Neutrophil (primary cell): ENCODE results near the gene PSMA4.

Experiments
- H3K27ac ChIP-seq: fragments of 200-600 bp; sonication (generic); 2 replicates; pipeline ENCODE4 v1.5.1; 2016; ENCODE audit warnings: mild to moderate bottlenecking, moderate library complexity
- H3K27me3 ChIP-seq: fragments of 200-600 bp; sonication (generic); 2 replicates; pipeline ENCODE4 v1.6.0; 2016; ENCODE audit warnings: mild to moderate bottlenecking
- H3K36me3 ChIP-seq: fragments of 200-600 bp; sonication (generic); 2 replicates; pipeline ENCODE4 v1.5.1; 2017
- H3K4me1 ChIP-seq, 2 experiments: fragments of 200-600 bp in 1 of 2; sonication (generic) in 1 of 2; 1 replicate in 1 of 2; 2 replicates in 1 of 2; pipeline versions ENCODE4 v1.5.1 to v1.6.1; 2013 to 2016; ENCODE audit warnings: low read depth in 1 of 2, low read length in 1 of 2, mild to moderate bottlenecking in 1 of 2, moderate library complexity in 1 of 2; ENCODE audit not compliant: control insufficient read depth in 1 of 2, insufficient read depth in 1 of 2
- H3K4me3 ChIP-seq, 2 experiments: fragments of 200-600 bp in 1 of 2; sonication (generic) in 1 of 2; 1 replicate in 1 of 2; 2 replicates in 1 of 2; pipeline ENCODE4 v1.5.1; 2013 to 2016; ENCODE audit warnings: low read depth in 1 of 2, low read length in 1 of 2, mild to moderate bottlenecking in 1 of 2, moderate library complexity in 1 of 2
- H3K9me3 ChIP-seq: fragments of 200-600 bp; sonication (generic); 2 replicates; pipeline ENCODE4 v1.5.1; 2016
- TF ChIP-seq, protein P1 (sequence below): fragments of 200-600 bp; sonication (generic); IDR thresholded peaks from 2 replicates; pipeline ENCODE4 v1.5.1; 2016; ENCODE audit warnings: antibody characterized with exemption

Gene PSMA4

GRCh38 chr15:78573416-78573815, 33.2 kb downstream of the PSMA4 start:
- TF ChIP-seq, protein P1, sequence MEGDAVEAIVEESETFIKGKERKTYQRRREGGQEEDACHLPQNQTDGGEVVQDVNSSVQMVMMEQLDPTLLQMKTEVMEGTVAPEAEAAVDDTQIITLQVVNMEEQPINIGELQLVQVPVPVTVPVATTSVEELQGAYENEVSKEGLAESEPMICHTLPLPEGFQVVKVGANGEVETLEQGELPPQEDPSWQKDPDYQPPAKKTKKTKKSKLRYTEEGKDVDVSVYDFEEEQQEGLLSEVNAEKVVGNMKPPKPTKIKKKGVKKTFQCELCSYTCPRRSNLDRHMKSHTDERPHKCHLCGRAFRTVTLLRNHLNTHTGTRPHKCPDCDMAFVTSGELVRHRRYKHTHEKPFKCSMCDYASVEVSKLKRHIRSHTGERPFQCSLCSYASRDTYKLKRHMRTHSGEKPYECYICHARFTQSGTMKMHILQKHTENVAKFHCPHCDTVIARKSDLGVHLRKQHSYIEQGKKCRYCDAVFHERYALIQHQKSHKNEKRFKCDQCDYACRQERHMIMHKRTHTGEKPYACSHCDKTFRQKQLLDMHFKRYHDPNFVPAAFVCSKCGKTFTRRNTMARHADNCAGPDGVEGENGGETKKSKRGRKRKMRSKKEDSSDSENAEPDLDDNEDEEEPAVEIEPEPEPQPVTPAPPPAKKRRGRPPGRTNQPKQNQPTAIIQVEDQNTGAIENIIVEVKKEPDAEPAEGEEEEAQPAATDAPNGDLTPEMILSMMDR, result no peak
- H3K4me3 ChIP-seq, result no peak overlapping the region
- peaks cover 23% of the 10 kb centered on the region for H3K27me3 ChIP-seq
- no peak overlapping the region for H3K27ac ChIP-seq
- H3K4me1 ChIP-seq, result no peaks in the 10 kb centered on the region
- no peaks in the 10 kb centered on the region for H3K36me3 ChIP-seq
- H3K9me3 ChIP-seq, result no peaks in the 10 kb centered on the region

DNA sequence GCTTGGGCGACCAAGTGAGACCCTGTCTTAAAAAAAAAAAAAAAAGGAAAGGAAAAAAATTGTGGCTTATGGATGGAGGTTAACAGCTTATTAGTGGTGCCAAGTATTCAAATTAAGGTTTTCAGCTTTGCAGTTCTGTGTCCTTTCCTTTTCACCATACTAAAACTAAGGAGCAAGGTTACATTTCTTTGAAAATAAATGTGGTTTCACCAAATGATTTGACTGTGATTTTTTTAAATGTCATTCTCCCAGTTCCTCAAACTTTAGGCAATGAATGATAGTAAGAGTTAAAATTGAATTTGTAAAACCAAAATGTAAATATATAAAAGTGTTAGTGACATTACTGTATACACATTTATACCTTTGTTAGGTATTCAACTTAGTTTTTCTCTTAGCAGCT, 34.7 kb downstream of the PSMA4 start:
- peaks cover 15% of the 10 kb centered on the region for H3K27me3 ChIP-seq
- H3K4me1 ChIP-seq, result no peaks in the 10 kb centered on the region
- H3K27ac ChIP-seq, result no peak overlapping the region
- TF ChIP-seq, protein P1, result no peak
- no peaks in the 10 kb centered on the region for H3K36me3 ChIP-seq
- no peak overlapping the region for H3K4me3 ChIP-seq
- no peaks in the 10 kb centered on the region for H3K9me3 ChIP-seq

- no peaks in the 10 kb centered on the region for H3K4me1 ChIP-seq
- no peak overlapping the region for H3K4me3 ChIP-seq
- H3K27ac ChIP-seq, result no peak overlapping the region
- H3K27me3 ChIP-seq, result no peaks in the 10 kb centered on the region
- no peaks in the 10 kb centered on the region for H3K9me3 ChIP-seq
- TF ChIP-seq, protein P1, result no peak
- no peaks in the 10 kb centered on the region for H3K36me3 ChIP-seq
Observed at GRCh38 chr15:78597583-78597982, 57.3 kb downstream of the PSMA4 start.

DNA sequence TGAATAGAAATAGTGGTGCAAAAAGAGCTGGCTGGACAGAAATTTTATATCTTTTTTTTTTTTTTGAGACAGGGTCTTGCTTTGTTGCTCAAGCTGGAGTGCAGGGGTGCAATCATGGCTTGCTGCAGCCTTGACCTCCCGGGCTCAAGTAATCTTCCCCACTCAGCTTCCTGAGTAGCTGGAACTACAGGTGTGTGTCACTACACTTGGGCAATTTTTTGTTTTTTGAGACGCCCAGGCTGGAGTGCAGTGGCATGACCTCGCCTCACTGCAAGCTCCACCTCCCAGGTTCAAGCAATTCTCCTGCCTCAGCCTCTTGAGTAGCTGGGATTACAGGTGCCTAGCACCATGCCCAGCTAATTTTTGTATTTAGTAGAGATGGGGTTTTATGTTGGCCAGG, 58.1 kb downstream of the PSMA4 start:
- Histone ChIP-seq H3K36me3 (no peaks in the 10 kb centered on the region), H3K4me3 (no peak overlapping the region), H3K4me1 (no peaks in the 10 kb centered on the region), H3K27me3 (peaks cover under 1% of the 10 kb centered on the region), H3K9me3 (no peaks in the 10 kb centered on the region), H3K27ac (no peak overlapping the region)
- TF ChIP-seq, protein P1, result no peak

- H3K27ac ChIP-seq, result no peak overlapping the region
- H3K4me3 ChIP-seq, result no peak overlapping the region
- no peaks in the 10 kb centered on the region for H3K9me3 ChIP-seq
- H3K27me3 ChIP-seq, result peaks cover 9% of the 10 kb centered on the region
- no peaks in the 10 kb centered on the region for H3K4me1 ChIP-seq
- H3K36me3 ChIP-seq, result no peaks in the 10 kb centered on the region
- TF ChIP-seq, protein P1, result no peak
Observed at GRCh38 chr15:78599189-78599588, 58.9 kb downstream of the PSMA4 start.
